HG03045 (cell line): ENCODE results near the gene CLDN22.

ENCODE experiments used
- ATAC-seq: cut with Tn5 transposase; IDR thresholded peaks from one replicate; pipeline ENCODE4 v1.9.1; 2021; ENCODE audit warnings: mild to moderate bottlenecking, moderate library complexity; ENCODE audit not compliant: unreplicated experiment

CLDN22 gene

DNA sequence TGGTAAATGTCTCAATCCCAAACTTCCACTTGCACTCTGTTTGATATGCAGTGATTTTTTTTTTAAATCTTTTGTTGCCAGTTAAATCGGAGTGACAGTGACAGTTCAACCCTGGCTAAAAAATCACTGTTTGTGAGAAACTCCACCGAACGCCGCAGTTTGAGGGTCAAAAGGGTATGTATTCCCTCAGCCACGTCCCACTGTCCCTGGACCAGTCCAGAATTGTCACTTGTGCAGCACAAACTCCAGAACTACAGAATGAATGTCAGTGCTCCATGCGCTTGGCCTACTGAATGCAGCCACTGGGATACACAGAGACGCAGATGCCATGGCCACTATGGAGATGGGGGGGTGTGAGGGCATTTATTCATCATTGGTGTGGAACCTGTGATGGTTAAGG is 34.2 kb downstream of the CLDN22 start:
- no peak for ATAC-seq

DNA sequence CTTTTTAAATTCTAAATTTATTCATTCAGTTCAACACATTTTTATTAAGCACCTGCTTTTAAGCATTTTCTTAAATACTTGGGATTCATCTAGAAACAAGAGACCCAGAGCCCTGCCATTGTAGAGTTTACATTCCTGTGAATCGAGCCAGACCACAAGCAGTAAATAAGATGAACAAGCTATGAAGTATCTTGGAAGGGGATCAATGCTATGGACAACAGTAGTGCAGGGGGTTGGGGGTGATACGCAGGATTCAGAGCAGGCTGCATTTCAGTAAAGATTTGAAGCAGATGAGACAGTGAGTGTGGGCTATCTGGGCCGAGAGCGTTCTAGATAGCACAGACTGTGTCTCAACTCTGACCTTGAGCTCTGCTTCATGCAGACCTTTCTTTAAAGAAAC is 35.1 kb downstream of the CLDN22 start:
- no peak for ATAC-seq

DNA sequence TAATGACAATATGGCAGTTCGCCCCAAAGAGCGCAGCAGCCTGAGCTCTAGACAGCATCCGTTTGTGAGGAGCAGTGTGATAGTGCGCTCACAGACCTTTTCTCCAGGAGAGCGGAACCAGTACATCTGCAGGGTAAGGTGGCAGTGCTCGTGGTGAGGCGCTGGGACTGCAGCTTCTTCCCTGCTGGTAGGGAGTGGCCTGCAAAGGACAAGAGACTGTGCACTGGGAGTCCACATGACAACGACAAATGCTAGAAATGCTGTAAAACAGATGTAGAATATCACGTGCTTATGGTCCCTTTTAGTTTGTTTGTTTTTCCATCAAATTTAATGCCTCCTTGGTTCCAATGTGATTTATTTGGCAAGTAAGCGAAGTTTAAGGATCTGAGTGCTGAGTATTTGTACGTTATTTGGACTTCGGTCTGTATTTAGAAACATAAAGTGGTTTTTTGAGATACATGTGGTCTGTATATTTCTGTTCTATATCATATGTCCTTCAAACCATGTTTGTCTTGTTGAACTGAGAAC is 35.8 kb downstream of the CLDN22 start:
- no peak for ATAC-seq

DNA sequence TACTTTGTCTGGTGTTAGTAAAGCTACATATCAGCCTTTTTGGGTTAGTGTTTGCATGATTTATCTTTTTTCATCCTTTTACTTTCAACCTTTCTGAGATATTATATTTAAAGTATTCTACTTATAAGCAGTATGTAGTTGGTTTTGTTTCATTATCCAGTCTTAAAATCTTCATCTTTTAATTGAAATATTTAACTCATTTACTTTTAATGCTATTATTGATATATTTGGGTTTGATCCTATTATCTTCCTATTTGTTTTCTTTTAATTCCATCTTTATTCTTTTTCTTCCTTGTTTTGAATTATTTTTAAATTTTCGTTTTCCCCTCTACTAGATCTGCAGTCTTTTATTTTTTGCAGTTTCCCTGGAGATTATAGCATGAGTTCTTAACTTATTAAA is 44.0 kb downstream of the CLDN22 start:
- no peak for ATAC-seq

DNA sequence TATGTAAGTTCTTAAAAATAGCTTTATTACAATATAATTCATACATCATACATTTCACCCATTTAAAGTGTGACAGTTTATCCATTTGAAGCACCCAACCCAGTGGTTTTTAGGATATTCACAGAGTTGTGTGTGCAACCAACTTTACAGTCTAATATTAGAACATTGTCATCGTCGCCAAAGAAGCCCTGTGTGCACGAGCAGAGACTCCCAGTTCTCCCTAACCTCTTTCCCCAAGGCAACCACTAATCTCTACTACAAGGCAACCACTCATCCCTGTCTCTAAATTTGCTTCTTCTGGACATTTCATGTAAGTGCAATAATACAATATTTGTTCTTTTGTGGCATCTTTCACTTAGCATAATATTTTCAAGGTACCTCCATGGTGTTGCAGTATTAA is 47.7 kb downstream of the CLDN22 start:
- ATAC-seq: no peak

DNA sequence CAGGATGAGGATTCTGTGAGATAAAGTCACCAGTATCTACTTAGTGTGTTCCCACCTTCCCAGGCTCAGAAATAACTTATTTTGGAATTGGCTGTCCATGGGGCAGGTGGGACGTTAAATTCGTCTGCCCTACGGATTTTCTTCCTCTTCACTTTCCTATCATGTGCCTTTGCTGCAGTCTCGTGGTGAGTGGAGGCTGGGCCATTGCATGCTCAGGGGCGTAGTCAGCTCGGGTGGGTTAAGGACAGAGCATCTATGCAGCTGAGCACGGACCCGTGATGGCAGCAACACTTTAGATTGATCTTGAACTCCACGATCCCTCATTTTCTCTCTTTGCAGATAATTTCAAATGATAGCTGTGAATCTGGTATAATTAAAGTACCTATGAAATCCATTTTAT is 51.5 kb downstream of the CLDN22 start:
- ATAC-seq: no peak
